OCI-LY1 (cell line): ENCODE data around the gene CLSTN2.

ENCODE experiments used
- H2AFZ ChIP-seq: fragments of 200-600 bp; sonication (generic), shearing (Covaris generic); 2 replicates; pipeline ENCODE4 v1.6.0; 2014; ENCODE audit warnings: antibody characterized with exemption, mild to moderate bottlenecking, low read length
- H3F3A ChIP-seq: fragments of 200-600 bp; sonication (generic), shearing (Covaris generic); 2 replicates; pipeline ENCODE4 v1.6.0; 2014; ENCODE audit warnings: mild to moderate bottlenecking, antibody characterized with exemption, low read length, moderate library complexity; ENCODE audit not compliant: insufficient read depth
- H3K27ac ChIP-seq: fragments of 200-600 bp; sonication (generic); 2 replicates; pipeline ENCODE4 v1.5.1; 2014; ENCODE audit warnings: low read length, mixed run types, mild to moderate bottlenecking, low read depth; ENCODE audit not compliant: poor library complexity, severe bottlenecking
- H3K27me3 ChIP-seq: fragments of 200-600 bp; sonication (generic); 2 replicates; pipeline ENCODE4 v1.6.0; 2014; ENCODE audit warnings: antibody characterized with exemption, mild to moderate bottlenecking, low read length, moderate library complexity; ENCODE audit not compliant: insufficient read depth
- H3K36me3 ChIP-seq: fragments of 200-600 bp; sonication (generic); 2 replicates; pipeline ENCODE4 v1.6.1; 2014; ENCODE audit warnings: mild to moderate bottlenecking, antibody characterized with exemption, low read length, moderate library complexity, mixed read lengths; ENCODE audit not compliant: insufficient read depth
- H3K4me1 ChIP-seq: fragments of 200-600 bp; sonication (generic); 2 replicates; pipeline ENCODE4 v1.5.1; 2014; ENCODE audit warnings: mild to moderate bottlenecking, low read length, moderate library complexity; ENCODE audit not compliant: insufficient read depth, severe bottlenecking
- H3K4me2 ChIP-seq: fragments of 200-600 bp; sonication (generic), shearing (Covaris generic); 2 replicates; pipeline ENCODE4 v1.6.1; 2014; ENCODE audit warnings: low read length
- H3K4me3 ChIP-seq: fragments of 200-600 bp; sonication (generic); 2 replicates; pipeline ENCODE4 v1.5.1; 2014; ENCODE audit warnings: low read length, low read depth, mild to moderate bottlenecking, mixed read lengths; ENCODE audit not compliant: poor library complexity, severe bottlenecking
- H3K79me2 ChIP-seq: fragments of 200-600 bp; shearing (Covaris generic); 2 replicates; pipeline ENCODE4 v1.6.1; 2016; ENCODE audit warnings: mixed run types, low read length, mixed read lengths; ENCODE audit not compliant: insufficient read depth
- H3K9ac ChIP-seq: fragments of 200-600 bp; sonication (generic), shearing (Covaris generic); 2 replicates; pipeline ENCODE4 v1.6.1; 2014; ENCODE audit warnings: mild to moderate bottlenecking, low read length, mixed read lengths
- H3K9me2 ChIP-seq: fragments of 200-600 bp; sonication (generic), shearing (Covaris generic); 2 replicates; pipeline ENCODE4 v1.6.1; 2014; ENCODE audit warnings: low read depth, mild to moderate bottlenecking, low read length, mixed read lengths
- H3K9me3 ChIP-seq: fragments of 200-600 bp; shearing (Covaris generic); 2 replicates; pipeline ENCODE4 v1.6.1; 2014; ENCODE audit warnings: low read length, mixed read lengths
- H4K20me1 ChIP-seq: fragments of 200-600 bp; sonication (generic), shearing (Covaris generic); 2 replicates; pipeline ENCODE4 v1.6.0; 2016; ENCODE audit warnings: mild to moderate bottlenecking, low read length; ENCODE audit not compliant: insufficient read depth
- EZH2 ChIP-seq: fragments of 200-600 bp; sonication (generic), shearing (Covaris generic); IDR thresholded peaks from 2 replicates; pipeline ENCODE4 v1.8.0; 2017; ENCODE audit warnings: borderline replicate concordance, mixed run types, mild to moderate bottlenecking, antibody characterized with exemption, low read length, moderate library complexity, mixed read lengths
- TF ChIP-seq, protein P1 (sequence below): fragments of 200-600 bp; sonication (generic), shearing (Covaris generic); IDR thresholded peaks from 2 replicates; pipeline ENCODE4 v1.5.1; 2017; ENCODE audit warnings: mild to moderate bottlenecking, antibody characterized with exemption, low read length, moderate library complexity, mixed read lengths

The CLSTN2 gene

DNA sequence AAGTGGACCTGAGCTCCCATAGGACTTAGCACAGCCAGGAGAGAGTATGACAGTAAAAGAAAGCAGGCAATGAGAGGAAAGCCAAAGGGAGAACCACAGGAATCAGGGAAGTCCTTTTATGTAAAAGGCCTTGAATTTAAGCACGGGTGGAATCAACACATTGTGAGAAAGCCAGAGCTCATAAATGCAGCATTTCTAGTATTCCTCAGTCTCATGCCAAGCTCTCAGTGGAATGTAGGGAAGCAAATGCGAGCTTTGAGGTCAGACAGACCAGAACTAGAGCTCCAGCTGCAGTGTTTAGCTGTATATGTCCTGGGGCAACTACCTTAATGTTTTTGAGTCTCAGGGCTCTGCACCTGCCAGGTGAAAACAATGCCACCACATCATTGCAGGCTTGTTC, 610.8 kb downstream of the CLSTN2 start:
- Histone ChIP-seq H3K79me2 (no peaks in the 10 kb centered on the region), H3K27me3 (no peaks in the 10 kb centered on the region), H3F3A (no peaks in the 10 kb centered on the region), H3K9me3 (no peaks in the 10 kb centered on the region), H3K4me1 (no peaks in the 10 kb centered on the region), H3K27ac (no peak overlapping the region), H3K9ac (no peak overlapping the region), H3K36me3 (no peaks in the 10 kb centered on the region), H3K9me2 (no peaks in the 10 kb centered on the region), H3K4me3 (no peak overlapping the region), H2AFZ (no peak overlapping the region), H4K20me1 (no peaks in the 10 kb centered on the region), H3K4me2 (no peak overlapping the region)
- no peak for TF ChIP-seq EZH2
- TF ChIP-seq, protein P1, sequence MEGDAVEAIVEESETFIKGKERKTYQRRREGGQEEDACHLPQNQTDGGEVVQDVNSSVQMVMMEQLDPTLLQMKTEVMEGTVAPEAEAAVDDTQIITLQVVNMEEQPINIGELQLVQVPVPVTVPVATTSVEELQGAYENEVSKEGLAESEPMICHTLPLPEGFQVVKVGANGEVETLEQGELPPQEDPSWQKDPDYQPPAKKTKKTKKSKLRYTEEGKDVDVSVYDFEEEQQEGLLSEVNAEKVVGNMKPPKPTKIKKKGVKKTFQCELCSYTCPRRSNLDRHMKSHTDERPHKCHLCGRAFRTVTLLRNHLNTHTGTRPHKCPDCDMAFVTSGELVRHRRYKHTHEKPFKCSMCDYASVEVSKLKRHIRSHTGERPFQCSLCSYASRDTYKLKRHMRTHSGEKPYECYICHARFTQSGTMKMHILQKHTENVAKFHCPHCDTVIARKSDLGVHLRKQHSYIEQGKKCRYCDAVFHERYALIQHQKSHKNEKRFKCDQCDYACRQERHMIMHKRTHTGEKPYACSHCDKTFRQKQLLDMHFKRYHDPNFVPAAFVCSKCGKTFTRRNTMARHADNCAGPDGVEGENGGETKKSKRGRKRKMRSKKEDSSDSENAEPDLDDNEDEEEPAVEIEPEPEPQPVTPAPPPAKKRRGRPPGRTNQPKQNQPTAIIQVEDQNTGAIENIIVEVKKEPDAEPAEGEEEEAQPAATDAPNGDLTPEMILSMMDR: no peak

DNA sequence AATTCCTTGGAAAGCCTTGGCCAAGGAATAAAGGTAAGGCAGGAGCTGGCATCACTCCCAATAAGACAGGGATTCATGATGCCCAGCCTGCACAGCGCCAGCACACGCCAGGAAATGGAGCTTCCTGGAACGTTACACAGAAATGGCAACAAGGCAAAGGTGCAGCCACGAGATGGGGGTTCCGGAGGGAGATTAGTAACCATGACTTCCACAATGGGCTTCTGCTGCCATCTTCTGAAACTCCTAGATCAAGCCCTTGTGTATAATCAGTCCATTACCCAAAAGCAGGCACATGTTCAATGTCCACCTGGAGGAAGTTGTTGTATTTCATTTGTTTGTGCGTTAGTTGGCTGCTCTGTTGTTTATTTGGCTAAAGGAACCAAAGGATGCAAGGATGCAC, 611.7 kb downstream of the CLSTN2 start:
- TF ChIP-seq, protein P1: no peak
- no peak for TF ChIP-seq EZH2
- no peaks in the 10 kb centered on the region for H3K4me1 ChIP-seq

DNA sequence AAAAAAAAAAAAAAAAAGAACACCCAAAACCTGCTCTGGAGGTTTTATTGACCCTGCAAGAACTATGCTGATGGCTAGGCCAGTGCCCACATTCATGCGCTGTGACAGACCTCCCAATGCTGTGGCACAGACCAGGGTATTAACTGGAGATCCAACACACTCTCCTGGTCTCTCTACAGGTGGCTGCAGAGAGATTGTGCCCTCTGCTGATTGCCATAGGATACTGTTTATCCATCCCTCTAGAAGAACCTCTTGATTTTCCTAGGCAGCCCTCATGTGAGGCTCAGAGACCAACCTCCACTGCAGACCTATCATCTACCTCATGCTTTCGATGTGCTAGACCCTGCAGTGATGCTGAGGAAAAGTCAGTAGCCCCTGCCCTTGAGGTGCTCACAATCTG, 617.4 kb downstream of the CLSTN2 start:
- no peak overlapping the region for H2AFZ ChIP-seq
- TF ChIP-seq, protein P1: no peak
- no peak for TF ChIP-seq EZH2
- H4K20me1 ChIP-seq: no peaks in the 10 kb centered on the region
- H3K27ac ChIP-seq: no peak overlapping the region
- H3K27me3 ChIP-seq: no peaks in the 10 kb centered on the region
- H3K4me1 ChIP-seq: no peaks in the 10 kb centered on the region
- H3K79me2 ChIP-seq: no peaks in the 10 kb centered on the region
- H3K9me2 ChIP-seq: no peaks in the 10 kb centered on the region
- no peaks in the 10 kb centered on the region for H3K36me3 ChIP-seq
- no peaks in the 10 kb centered on the region for H3F3A ChIP-seq
- no peak overlapping the region for H3K4me2 ChIP-seq
- no peak overlapping the region for H3K4me3 ChIP-seq
- H3K9ac ChIP-seq: no peak overlapping the region
- H3K9me3 ChIP-seq: no peaks in the 10 kb centered on the region

More for the DNA sequence above, 611.7 kb downstream of the CLSTN2 start:
- Histone ChIP-seq H3K36me3 (no peaks in the 10 kb centered on the region), H3F3A (no peaks in the 10 kb centered on the region), H3K4me2 (no peak overlapping the region), H3K9ac (no peak overlapping the region), H4K20me1 (no peaks in the 10 kb centered on the region), H3K9me3 (no peaks in the 10 kb centered on the region), H3K9me2 (no peaks in the 10 kb centered on the region), H3K79me2 (no peaks in the 10 kb centered on the region), H3K4me3 (no peak overlapping the region), H3K27me3 (no peaks in the 10 kb centered on the region), H2AFZ (no peak overlapping the region), H3K27ac (no peak overlapping the region)
